ENCODE results near the gene TOR2A.

TOR2A gene

GRCh38 chr9:127714020-127714750 is 20.9 kb downstream of the TOR2A start:
- Histone ChIP-seq H3K4me3 (ENCODE audit: low read length, poor library complexity, severe bottlenecking) (peak overlapping the region; percentile 46), H3K9me3 (ENCODE audit: insufficient read depth, low read depth, low read length) (no peaks in the 10 kb centered on the region), H4K20me1 (ENCODE audit: insufficient read depth, low read length, poor library complexity, severe bottlenecking) (no peaks in the 10 kb centered on the region), H3K9ac (ENCODE audit: low read depth, low read length, poor library complexity, severe bottlenecking) (no peak overlapping the region), H3F3A (ENCODE audit: low read depth) (no peaks in the 10 kb centered on the region), H2AFZ (ENCODE audit: low read length) (no peak overlapping the region), H3K4me2 (ENCODE audit: low read depth, low read length, poor library complexity, severe bottlenecking) (peak overlapping the region; percentile 60), H3K4me1 (ENCODE audit: insufficient read depth, low read length, poor library complexity, severe bottlenecking) (peaks cover 27% of the 10 kb centered on the region), H3K36me3 (ENCODE audit: insufficient read depth, low read length) (no peaks in the 10 kb centered on the region), H3K9me2 (replicated peaks; ENCODE audit: low read depth, low read length) (no peaks in the 10 kb centered on the region), H3K79me2 (ENCODE audit: insufficient read depth, low read length) (no peaks in the 10 kb centered on the region), H3K27me3 (ENCODE audit: insufficient read depth, low read length, poor library complexity, severe bottlenecking) (no peaks in the 10 kb centered on the region)
- TF ChIP-seq CTCF (conservative IDR thresholded peaks at IDR 0.05; ENCODE audit: low read length) (no peak), EZH2phosphoT487 (IDR thresholded peaks at IDR 0.05; ENCODE audit: borderline replicate concordance) (no peak)

- no peak overlapping the region for H3K4me3 ChIP-seq (ENCODE audit: low read length, poor library complexity, severe bottlenecking)
- no peak overlapping the region for H3K4me2 ChIP-seq (ENCODE audit: low read depth, low read length, poor library complexity, severe bottlenecking)
- no peaks in the 10 kb centered on the region for H3K9me3 ChIP-seq (ENCODE audit: insufficient read depth, low read depth, low read length)
- no peaks in the 10 kb centered on the region for H3K36me3 ChIP-seq (ENCODE audit: insufficient read depth, low read length)
- no peaks in the 10 kb centered on the region for H4K20me1 ChIP-seq (ENCODE audit: insufficient read depth, low read length, poor library complexity, severe bottlenecking)
- H3K9ac ChIP-seq (ENCODE audit: low read depth, low read length, poor library complexity, severe bottlenecking), result no peak overlapping the region
- no peak overlapping the region for H2AFZ ChIP-seq (ENCODE audit: low read length)
- no peaks in the 10 kb centered on the region for H3F3A ChIP-seq (ENCODE audit: low read depth)
- no peaks in the 10 kb centered on the region for H3K9me2 ChIP-seq (replicated peaks; ENCODE audit: low read depth, low read length)
- TF ChIP-seq EZH2phosphoT487 (IDR thresholded peaks at IDR 0.05; ENCODE audit: borderline replicate concordance) (no peak), CTCF (conservative IDR thresholded peaks at IDR 0.05; ENCODE audit: low read length) (no peak)
- peaks cover 25% of the 10 kb centered on the region for H3K4me1 ChIP-seq (ENCODE audit: insufficient read depth, low read length, poor library complexity, severe bottlenecking)
- no peaks in the 10 kb centered on the region for H3K79me2 ChIP-seq (ENCODE audit: insufficient read depth, low read length)
- H3K27me3 ChIP-seq (ENCODE audit: insufficient read depth, low read length, poor library complexity, severe bottlenecking), result no peaks in the 10 kb centered on the region
Measured at GRCh38 chr9:127712867-127713266, 22.2 kb downstream of the TOR2A start.

GRCh38 chr9:127712371-127712770 is 22.7 kb downstream of the TOR2A start:
- H3K27me3 ChIP-seq (ENCODE audit: insufficient read depth, low read length, poor library complexity, severe bottlenecking), result no peaks in the 10 kb centered on the region
- TF ChIP-seq EZH2phosphoT487 (IDR thresholded peaks at IDR 0.05; ENCODE audit: borderline replicate concordance) (no peak), CTCF (conservative IDR thresholded peaks at IDR 0.05; ENCODE audit: low read length) (no peak)
- peak overlapping the region; percentile 62 for H3K4me2 ChIP-seq (ENCODE audit: low read depth, low read length, poor library complexity, severe bottlenecking)
- no peak overlapping the region for H3K4me3 ChIP-seq (ENCODE audit: low read length, poor library complexity, severe bottlenecking)
- H2AFZ ChIP-seq (ENCODE audit: low read length), result no peak overlapping the region
- no peaks in the 10 kb centered on the region for H3K79me2 ChIP-seq (ENCODE audit: insufficient read depth, low read length)
- H3F3A ChIP-seq (ENCODE audit: low read depth), result no peaks in the 10 kb centered on the region
- no peaks in the 10 kb centered on the region for H3K36me3 ChIP-seq (ENCODE audit: insufficient read depth, low read length)
- no peaks in the 10 kb centered on the region for H3K9me2 ChIP-seq (replicated peaks; ENCODE audit: low read depth, low read length)
- no peaks in the 10 kb centered on the region for H3K9me3 ChIP-seq (ENCODE audit: insufficient read depth, low read depth, low read length)
- H3K9ac ChIP-seq (ENCODE audit: low read depth, low read length, poor library complexity, severe bottlenecking), result no peak overlapping the region
- H4K20me1 ChIP-seq (ENCODE audit: insufficient read depth, low read length, poor library complexity, severe bottlenecking), result no peaks in the 10 kb centered on the region
- peaks cover 29% of the 10 kb centered on the region for H3K4me1 ChIP-seq (ENCODE audit: insufficient read depth, low read length, poor library complexity, severe bottlenecking)

Measured in Loucy (cell line).